DOHH2 (cell line): ENCODE results near the gene YBEY.

Source experiments
- EZH2phosphoT487 ChIP-seq: fragments of 200-600 bp; sonication (generic); IDR thresholded peaks from 2 replicates; pipeline ENCODE4 v1.6.1; 2017; ENCODE audit warnings: borderline replicate concordance, mild to moderate bottlenecking, antibody characterized with exemption, low read length, moderate library complexity, mixed read lengths
- TF ChIP-seq, protein P1 (sequence below): fragments of 200-600 bp; sonication (generic); IDR thresholded peaks from one replicate; pipeline ENCODE4 v1.5.1; 2014; ENCODE audit warnings: antibody characterized with exemption, mild to moderate bottlenecking, low read depth, low read length; ENCODE audit not compliant: poor library complexity, severe bottlenecking

DNA sequence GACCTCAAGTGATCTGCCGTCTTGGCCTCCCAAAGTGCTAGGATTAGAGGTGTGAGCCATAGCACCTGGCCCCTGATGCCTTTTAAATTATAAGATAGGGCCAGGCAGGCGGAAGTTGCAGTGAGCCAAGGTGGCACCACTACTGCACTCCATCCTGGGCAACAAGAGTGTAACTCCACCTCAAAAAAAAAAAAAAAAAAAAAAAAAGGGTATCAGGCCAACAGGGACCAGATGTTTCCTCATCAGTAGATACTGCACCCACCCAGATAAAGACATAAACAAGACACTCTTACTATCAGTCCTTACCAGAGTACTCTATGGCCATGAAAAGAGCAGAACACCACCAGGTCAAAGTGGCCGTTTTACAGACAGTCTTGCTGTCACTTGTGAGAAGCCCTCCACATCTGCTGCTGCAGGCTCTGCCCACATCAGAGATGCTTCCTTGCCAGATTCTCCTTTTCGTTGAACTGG lies 34.2 kb downstream of the YBEY start:
- TF ChIP-seq, protein P1, sequence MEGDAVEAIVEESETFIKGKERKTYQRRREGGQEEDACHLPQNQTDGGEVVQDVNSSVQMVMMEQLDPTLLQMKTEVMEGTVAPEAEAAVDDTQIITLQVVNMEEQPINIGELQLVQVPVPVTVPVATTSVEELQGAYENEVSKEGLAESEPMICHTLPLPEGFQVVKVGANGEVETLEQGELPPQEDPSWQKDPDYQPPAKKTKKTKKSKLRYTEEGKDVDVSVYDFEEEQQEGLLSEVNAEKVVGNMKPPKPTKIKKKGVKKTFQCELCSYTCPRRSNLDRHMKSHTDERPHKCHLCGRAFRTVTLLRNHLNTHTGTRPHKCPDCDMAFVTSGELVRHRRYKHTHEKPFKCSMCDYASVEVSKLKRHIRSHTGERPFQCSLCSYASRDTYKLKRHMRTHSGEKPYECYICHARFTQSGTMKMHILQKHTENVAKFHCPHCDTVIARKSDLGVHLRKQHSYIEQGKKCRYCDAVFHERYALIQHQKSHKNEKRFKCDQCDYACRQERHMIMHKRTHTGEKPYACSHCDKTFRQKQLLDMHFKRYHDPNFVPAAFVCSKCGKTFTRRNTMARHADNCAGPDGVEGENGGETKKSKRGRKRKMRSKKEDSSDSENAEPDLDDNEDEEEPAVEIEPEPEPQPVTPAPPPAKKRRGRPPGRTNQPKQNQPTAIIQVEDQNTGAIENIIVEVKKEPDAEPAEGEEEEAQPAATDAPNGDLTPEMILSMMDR = no peak
- no peak for TF ChIP-seq EZH2phosphoT487
